NK-92 (cell line): ENCODE measurements around the gene MS4A4E.
"Not testable (repeated sequence)": the region's sequence is repeated elsewhere in the genome, so short reads cannot be mapped to it uniquely, and the experiment has no call there.

Experiments used
- DNase-seq: peaks from one replicate; lab custom pipeline; 2025; ENCODE audit not compliant: unreplicated experiment; lab: John Stamatoyannopoulos, UW

The MS4A4E gene

DNA sequence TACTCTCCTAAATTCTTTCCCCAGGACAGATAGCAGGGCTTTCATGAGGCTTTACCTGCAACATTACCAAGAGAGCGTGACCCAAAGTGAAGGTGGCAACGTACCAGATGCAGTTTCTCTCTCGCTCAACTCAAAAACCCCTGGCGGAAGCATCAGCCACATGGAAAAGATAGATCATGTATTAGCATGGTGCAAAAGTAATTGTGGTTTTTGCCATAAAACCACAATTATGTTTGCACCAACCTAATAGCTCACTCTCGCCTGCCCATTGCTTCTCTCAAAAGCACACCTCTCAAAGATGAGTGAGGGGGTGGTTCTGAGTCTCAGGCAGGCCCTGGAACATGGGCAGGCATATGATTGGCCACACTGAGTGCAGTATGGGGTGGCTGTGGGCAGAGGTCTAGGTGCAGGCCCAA, 67.1 kb downstream of the MS4A4E start:
- no peak for DNase-seq

DNA sequence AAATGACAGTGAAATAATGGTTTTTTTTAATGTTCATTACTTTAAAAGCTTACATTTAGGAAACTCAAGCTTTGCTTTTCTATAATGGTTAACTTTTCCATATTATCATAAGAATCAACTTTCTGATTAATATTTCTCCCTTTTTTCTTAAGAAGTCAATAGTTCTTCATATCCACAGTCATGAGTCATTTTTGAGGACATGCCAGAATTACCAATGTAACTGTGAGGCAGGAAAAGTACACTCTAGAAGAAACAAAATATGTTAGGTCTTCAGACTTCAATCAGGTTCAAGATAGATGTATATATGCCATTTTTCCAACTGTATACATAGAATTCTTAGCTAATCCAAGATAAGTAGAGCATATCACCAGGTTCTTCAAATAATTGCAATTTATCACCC, 70.9 kb downstream of the MS4A4E start:
- DNase-seq = no peak

DNA sequence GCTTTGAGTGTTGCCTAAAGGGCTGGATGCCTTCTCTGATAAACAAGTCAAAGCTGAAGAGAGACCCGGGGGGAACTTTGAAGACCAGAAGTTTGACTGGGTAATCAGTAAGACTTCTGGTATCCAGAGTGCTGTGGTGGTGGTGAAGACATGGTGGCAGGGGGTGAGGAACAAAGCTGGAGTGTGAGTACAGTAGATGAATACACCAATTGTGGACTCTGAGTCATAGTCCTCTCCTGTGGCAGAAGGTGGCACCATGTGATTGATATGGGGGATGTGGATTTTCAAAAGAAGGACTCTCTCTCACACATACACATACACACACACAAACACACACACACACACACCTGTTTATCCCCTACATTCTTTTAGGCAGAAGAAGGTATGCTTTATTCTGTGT, 72.4 kb downstream of the MS4A4E start:
- no peak for DNase-seq

GRCh38 chr11:60169264-60169915, 73.5 kb downstream of the MS4A4E start:
- no peak for DNase-seq

GRCh38 chr11:60168306-60168705, 74.6 kb downstream of the MS4A4E start:
- no peak for DNase-seq

DNA sequence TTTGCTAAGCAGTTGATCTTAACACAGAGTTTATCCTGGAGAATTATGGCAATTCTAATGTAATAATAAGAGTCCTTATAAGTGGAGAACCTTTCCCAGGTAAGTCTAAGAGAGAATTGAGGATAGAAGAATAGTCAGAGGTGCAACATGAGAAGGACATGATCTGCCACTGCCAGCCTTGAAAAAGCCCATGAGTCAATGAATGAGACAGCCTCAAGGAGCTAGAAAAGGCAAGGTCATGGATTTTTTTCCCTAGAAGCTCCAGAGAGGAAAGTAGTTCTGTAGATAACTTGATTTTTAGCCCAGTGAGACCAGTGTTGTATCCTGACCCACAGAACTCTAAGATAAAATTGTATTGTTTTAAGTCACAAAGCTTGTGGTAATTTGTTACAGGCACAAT, 77.0 kb downstream of the MS4A4E start:
- DNase-seq = no peak

DNA sequence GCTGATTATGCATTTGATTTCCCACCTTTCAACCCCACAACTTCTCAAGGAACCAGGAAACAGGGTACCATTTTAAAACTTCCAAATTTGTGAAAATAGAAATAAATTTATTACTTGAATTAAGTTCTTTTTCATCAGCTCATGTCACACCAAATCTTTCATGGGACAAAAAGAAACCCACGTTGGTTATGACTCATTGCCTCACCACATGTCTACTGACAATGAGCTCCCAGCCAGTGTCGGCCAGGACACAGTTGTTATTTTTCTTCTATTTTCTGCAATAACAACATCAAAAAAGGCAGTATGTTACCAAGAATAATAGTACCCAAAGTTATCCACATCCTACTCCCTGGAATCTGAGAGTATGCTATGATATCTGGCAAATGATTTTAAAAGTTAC, 77.4 kb downstream of the MS4A4E start:
- no peak for DNase-seq

- no peak for DNase-seq
Observed at GRCh38 chr11:60164550-60165075, 78.3 kb downstream of the MS4A4E start.

DNA sequence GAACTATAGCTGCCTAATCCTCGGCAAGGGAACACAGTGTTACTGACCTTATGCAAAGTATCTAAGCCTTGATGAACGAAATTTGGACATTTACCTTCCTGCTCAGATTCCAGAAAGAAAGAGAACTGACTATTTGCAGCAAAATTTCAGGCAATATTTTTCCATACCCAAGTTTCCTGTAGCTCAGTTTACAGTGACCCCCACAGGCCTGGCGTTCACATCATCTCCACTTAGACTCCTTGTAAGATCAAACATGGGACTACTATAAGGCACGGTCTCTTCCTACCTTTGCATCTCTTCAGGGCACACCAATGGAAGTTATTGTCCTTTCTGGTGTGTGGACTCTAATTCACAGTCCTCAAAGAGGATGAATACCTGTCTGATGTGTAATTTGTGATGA, 81.2 kb downstream of the MS4A4E start:
- DNase-seq = no peak

DNA sequence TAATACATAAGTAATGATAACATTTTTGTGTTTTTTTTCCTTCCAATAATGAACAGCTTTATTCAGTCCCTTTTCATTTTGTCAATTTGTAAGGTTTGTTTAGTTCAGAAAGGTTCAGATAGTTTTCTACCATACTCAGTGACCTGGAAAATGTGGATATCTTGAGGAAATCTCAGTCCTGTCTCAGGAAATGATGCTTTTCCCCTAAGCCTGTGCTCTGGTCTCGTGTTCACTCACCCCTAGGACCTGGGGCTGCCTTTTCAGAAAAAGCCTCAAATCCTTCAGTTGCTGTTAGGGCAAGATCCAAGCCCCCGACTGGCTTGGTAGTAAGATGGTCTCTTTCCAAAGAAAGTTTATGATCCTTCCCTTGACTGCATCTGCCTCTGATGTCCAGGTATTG, 81.8 kb downstream of the MS4A4E start:
- no peak for DNase-seq

DNA sequence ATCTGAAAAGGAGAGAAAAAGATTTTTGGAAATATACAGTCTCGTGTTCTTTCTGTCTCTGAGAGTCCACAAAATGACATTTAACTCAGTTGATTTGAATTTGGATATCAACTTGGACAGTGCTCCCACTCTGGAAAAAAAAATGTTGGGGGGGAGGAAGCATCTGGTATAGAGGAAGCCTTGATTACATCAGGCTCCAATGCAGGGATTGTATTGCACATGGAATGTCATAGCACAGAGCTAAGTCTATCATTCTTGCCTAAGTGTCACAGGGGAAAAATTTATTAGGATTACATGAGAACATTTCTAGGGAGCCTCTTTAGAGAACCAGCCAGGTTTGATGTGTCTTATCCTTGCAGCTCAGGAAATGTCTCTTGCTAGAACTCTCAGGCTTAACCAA, 83.1 kb downstream of the MS4A4E start:
- DNase-seq = no peak

DNA sequence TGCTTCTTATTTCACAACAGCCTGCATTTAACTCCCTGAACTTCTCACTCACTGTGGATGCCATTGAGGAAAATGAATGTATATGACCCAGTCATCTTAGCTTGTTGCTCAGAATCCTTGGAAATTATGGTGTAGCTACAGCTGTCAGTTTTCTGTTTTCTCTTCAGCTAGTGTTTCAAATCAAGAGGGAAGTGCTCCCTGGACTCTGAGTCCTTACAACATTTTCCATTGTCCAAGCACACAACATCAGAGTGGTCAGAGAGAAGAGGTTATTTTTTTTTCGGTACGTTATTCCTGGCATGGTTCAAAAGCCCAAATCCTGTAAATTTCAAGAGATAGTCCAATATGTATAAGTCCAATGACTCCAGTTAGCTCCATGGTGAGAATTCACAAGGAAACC, 83.7 kb downstream of the MS4A4E start:
- no peak for DNase-seq

DNA sequence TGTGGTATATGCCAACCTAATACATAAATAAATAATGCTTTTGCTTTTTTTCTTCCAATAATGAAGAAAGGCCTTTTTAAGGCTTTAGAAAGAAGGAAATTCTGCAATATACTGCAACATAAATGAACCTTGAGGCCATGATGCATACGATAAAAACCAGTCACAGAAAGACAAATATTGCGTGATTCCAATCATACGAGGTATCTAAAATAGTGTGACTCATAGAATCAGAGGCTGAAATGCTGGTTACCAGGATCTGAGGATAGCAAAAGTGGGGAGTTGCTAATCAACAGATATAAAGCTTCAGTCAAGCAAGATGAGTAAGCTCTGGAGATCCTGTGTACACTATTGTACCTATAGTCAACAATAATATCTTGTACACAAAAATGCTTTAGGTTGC, 84.3 kb downstream of the MS4A4E start:
- no peak for DNase-seq

DNA sequence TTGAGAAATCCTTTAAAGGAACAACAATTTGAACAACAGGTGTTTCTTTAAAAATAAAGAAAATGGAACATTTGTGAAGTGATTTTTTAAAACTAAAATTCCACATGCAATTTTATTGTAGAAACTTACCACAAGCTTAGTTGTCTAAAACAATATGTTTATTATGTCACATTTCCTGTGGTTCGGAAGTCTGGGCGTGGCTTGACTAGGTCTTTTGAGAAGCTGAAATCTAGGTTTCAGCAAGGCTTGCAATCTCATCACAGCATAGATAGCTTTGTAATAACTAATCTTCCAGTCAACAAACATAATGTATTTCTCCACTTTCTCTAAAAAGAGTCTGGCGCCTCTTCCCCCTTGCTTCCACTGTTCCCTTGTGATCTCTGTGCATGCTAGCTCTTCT, 87.0 kb downstream of the MS4A4E start:
- no peak for DNase-seq

- not testable (repeated sequence) for DNase-seq
Observed at GRCh38 chr11:60152727-60153126, 90.2 kb downstream of the MS4A4E start.

DNA sequence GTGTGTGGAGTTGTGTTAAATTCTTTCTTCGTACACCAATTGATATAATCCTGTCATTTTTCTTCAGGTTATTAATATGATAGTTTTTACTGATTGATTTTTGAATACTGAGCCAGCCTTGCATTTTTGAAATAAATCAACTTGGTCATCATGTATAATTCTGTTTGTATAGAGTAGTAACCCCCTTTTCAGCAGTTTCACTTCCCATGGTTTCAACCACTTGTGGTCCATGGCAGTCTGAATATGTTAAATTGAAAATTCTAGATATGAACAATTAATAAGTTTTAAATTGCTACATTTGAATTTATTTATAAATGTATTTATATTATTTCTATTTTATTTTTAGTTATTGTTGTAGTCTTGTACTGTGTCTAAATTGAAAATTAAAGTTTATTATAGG, 92.7 kb downstream of the MS4A4E start:
- no peak for DNase-seq
